ENCODE data around the gene SNF8. TPM values are rescaled to one million over a fixed set of nuclear protein-coding genes. Genes with fewer than 3 reads are reported as not detected.
A peak's percentile ranks its signal among the peaks of the same experiment; 100 is the strongest.

SNF8 gene
- total and polyA plus RNA-seq, 2 donors (not counting 3 experiments of a cell fraction or from before 2014, with no cell fraction given), result 166 to 194 TPM

DNA sequence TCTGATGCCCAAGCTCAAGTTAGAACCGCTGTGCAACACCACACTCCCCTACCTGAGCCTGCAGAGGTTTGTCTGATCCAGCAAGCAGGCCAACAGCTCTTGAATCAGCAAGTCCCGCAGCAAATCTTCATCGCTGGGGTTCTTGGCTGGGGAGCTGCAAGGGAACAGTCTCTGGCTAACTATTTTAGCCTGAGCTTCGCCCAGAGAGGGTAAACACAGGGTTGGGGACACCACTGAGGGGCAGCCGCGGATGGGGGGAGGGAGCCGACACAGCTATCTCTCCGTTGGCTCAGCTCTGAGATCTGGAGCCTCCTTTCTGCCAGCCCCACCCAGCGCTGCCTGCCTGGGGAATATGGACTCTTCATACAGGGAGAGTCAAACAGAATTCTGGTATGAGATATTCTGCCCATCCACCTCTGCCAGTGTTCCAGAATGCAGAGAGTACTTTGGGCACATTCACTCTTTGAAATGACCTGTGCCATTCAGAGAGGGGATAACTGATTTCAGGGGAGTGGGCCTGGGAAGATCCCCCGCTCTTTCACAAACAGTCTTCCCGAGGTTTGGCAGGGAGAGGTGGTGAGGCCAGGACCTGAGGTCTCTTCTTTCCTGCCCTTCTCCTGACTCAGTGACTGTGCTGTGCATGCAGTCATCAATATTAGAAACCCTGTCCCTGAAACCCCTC, 16.3 kb upstream of the SNF8 start:
- Histone ChIP-seq H2AFZ (ENCODE audit: low read depth, low read length) (peak overlapping the region; percentile 8), H3K4me1 (ENCODE audit: control insufficient read depth, extremely low read depth, insufficient read depth, low read length) (peaks cover 8% of the 10 kb centered on the region), H3K4me3 (replicated peaks in 1 of 3; ENCODE audit: insufficient read depth in 1 of 3, low read depth in 1 of 3, low read length in 3 of 3) (no peak overlapping the region), H3K36me3 (ENCODE audit: control insufficient read depth in 2 of 2, extremely low read depth in 1 of 2, insufficient read depth in 2 of 2, low read length in 2 of 2) (no peaks in the 10 kb centered on the region), H3K9me3 (replicated peaks; ENCODE audit: control insufficient read depth, insufficient read depth, low read length) (no peaks in the 10 kb centered on the region), H3K9ac (replicated peaks; ENCODE audit: extremely low read depth, insufficient read depth, low read length) (no peak overlapping the region), H3K9me1 (replicated peaks; ENCODE audit: control insufficient read depth, extremely low read depth, insufficient read depth, low read length) (no peaks in the 10 kb centered on the region), H3K79me2 (ENCODE audit: control insufficient read depth, insufficient read depth, low read length) (no peaks in the 10 kb centered on the region), H3K27ac (ENCODE audit: insufficient read depth, low read depth, low read length) (no peak overlapping the region), H3K27me3 (ENCODE audit: control insufficient read depth in 2 of 2, insufficient read depth in 2 of 2, low read length in 2 of 2) (no peaks in the 10 kb centered on the region), H4K20me1 (replicated peaks; ENCODE audit: control insufficient read depth, extremely low read depth, insufficient read depth, low read length) (no peaks in the 10 kb centered on the region), H3K4me2 (ENCODE audit: insufficient read depth, low read length) (no peak overlapping the region)
- TF ChIP-seq EZH2 (IDR thresholded peaks at IDR 0.05; ENCODE audit: borderline replicate concordance, low read depth, low read length, severe bottlenecking) (no peak), POLR2A (IDR thresholded peaks at IDR 0.05; ENCODE audit: low read depth, low read length) (no peak), CTCF (IDR thresholded peaks at IDR 0.05; ENCODE audit: extremely low read depth in 1 of 2, insufficient read depth in 1 of 2, low read depth in 1 of 2, low read length in 2 of 2) (no peak), GATA2 (IDR thresholded peaks at IDR 0.05; ENCODE audit: insufficient read depth, insufficient read length, low read depth, low read length) (no peak), JUN (IDR thresholded peaks at IDR 0.05; ENCODE audit: borderline replicate concordance, insufficient read depth, insufficient read length, low read depth) (no peak), FOS (IDR thresholded peaks at IDR 0.05; ENCODE audit: borderline replicate concordance, insufficient read depth, low read length) (no peak), MAX (IDR thresholded peaks at IDR 0.05; ENCODE audit: insufficient read depth, insufficient read length) (no peak), POLR2AphosphoS5 (IDR thresholded peaks at IDR 0.05; ENCODE audit: insufficient read depth, low read depth, low read length) (no peak), MYC (IDR thresholded peaks at IDR 0.05; ENCODE audit: low read depth, low read length) (no peak)
- intact Hi-C loops (cut with micrococcal nuclease), result no loop called here
- ChIA-PET POLR2A (interaction anchor here (0.7 to 1.6 kb wide), 2 partner anchors 18 to 36 kb away, joined by 3 to 4 read pairs; partner anchors contain the start of gene IGF2BP1), CTCF (interaction anchor here (0.8 to 4.1 kb wide), 8 partner anchors 8 to 348 kb away, joined by 3 to 32 read pairs (median 6); no protein-coding TSS in a partner anchor)
- no peak for FAIRE-seq
- no TSS peak for BruUV-seq (replicated peaks)
- dilution Hi-C loops (cut with MboI; ENCODE audit: extremely low pct_ligation_motif_present, low sequenced_read_pairs), result no loop called here
- no peak for DNase-seq (ENCODE audit: low read depth, low spot score)
